Pulmonary artery endothelial cell (primary cell): ENCODE results near the gene PIK3C2B. TPM values are rescaled to one million over a fixed set of nuclear protein-coding genes. Genes with fewer than 3 reads are reported as not detected.

Source experiments
- total RNA-seq: library from RNA; depleted of rRNA; stranded (reverse); fragments of >200 nt; gene quantifications from 2 replicates; pipeline ENCODE4 v1.2.3, GENCODE V29; 2014

The PIK3C2B gene
- total RNA-seq, 1 donor from 2014 or later: 22.4 TPM

Other genes with a start within 250 kb of the PIK3C2B start
- 5.7 and 6.8 TPM in 2 replicates for gene PLEKHA6, start 134.9 kb downstream of the PIK3C2B start, total RNA-seq
- 34.6 and 37.5 TPM in 2 replicates for gene PPP1R15B, start 83.0 kb downstream of the PIK3C2B start, total RNA-seq
- gene MDM4, start 21.6 kb upstream of the PIK3C2B start, total RNA-seq: 17.3 and 23.0 TPM in 2 replicates
- not detected in 2 replicates for gene LRRN2, start 190.9 kb upstream of the PIK3C2B start, total RNA-seq